ENCODE data around the gene TMEM150A. TPM values are rescaled to one million over a fixed set of nuclear protein-coding genes. Genes with fewer than 3 reads are reported as not detected.
"Not testable (repeated sequence)": the region's sequence is repeated elsewhere in the genome, so short reads cannot be mapped to it uniquely, and the experiment has no call there.

TMEM150A gene
- 5.5 and 6.2 TPM in 2 replicates for total RNA-seq (2014; rRNA removed; shearing (Covaris generic))

- peak; percentile 91 for DNase-seq (ENCODE audit: low read depth)
Observed at GRCh38 chr2:85602476-85603234, at the start of gene TMEM150A. Gene TMEM150A, minus strand, starts transcription at chr2:85602698. Its CDS starts 750 bp downstream, at chr2:85601948.

GRCh38 chr2:85652056-85652455 is 49.6 kb upstream of the TMEM150A start:
- DNase-seq (ENCODE audit: low read depth) = no peak

GRCh38 chr2:85651097-85651496 is 48.6 kb upstream of the TMEM150A start:
- DNase-seq (ENCODE audit: low read depth) = no peak

GRCh38 chr2:85650456-85650855 is 48.0 kb upstream of the TMEM150A start:
- DNase-seq (ENCODE audit: low read depth) = no peak

- no peak for DNase-seq (ENCODE audit: low read depth)
Observed at GRCh38 chr2:85649201-85650190, 47.0 kb upstream of the TMEM150A start.

- peak; percentile 34 for DNase-seq (ENCODE audit: low read depth)
Observed at GRCh38 chr2:85648619-85649018, 46.1 kb upstream of the TMEM150A start.

GRCh38 chr2:85647823-85648526 is 45.5 kb upstream of the TMEM150A start:
- no peak for DNase-seq (ENCODE audit: low read depth)

- no peak for DNase-seq (ENCODE audit: low read depth)
Observed at GRCh38 chr2:85646166-85646565, 43.7 kb upstream of the TMEM150A start.

GRCh38 chr2:85644909-85645308 is 42.4 kb upstream of the TMEM150A start:
- no peak for DNase-seq (ENCODE audit: low read depth)

GRCh38 chr2:85642725-85643124 is 40.2 kb upstream of the TMEM150A start:
- DNase-seq (ENCODE audit: low read depth) = no peak

- DNase-seq (ENCODE audit: low read depth) = no peak
Observed at GRCh38 chr2:85635636-85636035, 33.1 kb upstream of the TMEM150A start.

GRCh38 chr2:85635011-85635410 is 32.5 kb upstream of the TMEM150A start:
- DNase-seq (ENCODE audit: low read depth) = no peak

- DNase-seq (ENCODE audit: low read depth) = no peak
Observed at GRCh38 chr2:85631316-85631715, 28.8 kb upstream of the TMEM150A start.

- no peak for DNase-seq (ENCODE audit: low read depth)
Observed at GRCh38 chr2:85628658-85629057, 26.2 kb upstream of the TMEM150A start.

- no peak for DNase-seq (ENCODE audit: low read depth)
Observed at GRCh38 chr2:85623991-85624390, 21.5 kb upstream of the TMEM150A start.

GRCh38 chr2:85621338-85621737 is 18.8 kb upstream of the TMEM150A start:
- no peak for DNase-seq (ENCODE audit: low read depth)

- no peak for DNase-seq (ENCODE audit: low read depth)
Observed at GRCh38 chr2:85619617-85620016, 17.1 kb upstream of the TMEM150A start.

GRCh38 chr2:85617723-85618122 is 15.2 kb upstream of the TMEM150A start:
- DNase-seq (ENCODE audit: low read depth) = not testable (repeated sequence)

- DNase-seq (ENCODE audit: low read depth) = no peak
Observed at GRCh38 chr2:85615413-85615728, 12.9 kb upstream of the TMEM150A start.

GRCh38 chr2:85614757-85615156 is 12.3 kb upstream of the TMEM150A start:
- not testable (repeated sequence) for DNase-seq (ENCODE audit: low read depth)

GRCh38 chr2:85613717-85614515 is 11.4 kb upstream of the TMEM150A start:
- no peak for DNase-seq (ENCODE audit: low read depth)

Measured in RPMI7951 (cell line).